ENCODE results near the gene OTUB1. TPM values are rescaled to one million over a fixed set of nuclear protein-coding genes. Genes with fewer than 3 reads are reported as not detected.

The OTUB1 gene
- total RNA-seq, 2 donors from 2014 or later = 87.7 to 95.1 TPM

GRCh38 chr11:63993100-63993499, 6.9 kb downstream of the OTUB1 start:
- no peak for DNase-seq
- Mint-ChIP-seq H3K4me1 (peaks cover 2% of the 10 kb centered on the region), H3K9me3 (no peaks in the 10 kb centered on the region), H3K36me3 (ENCODE audit: low read depth) (peaks cover 73% of the 10 kb centered on the region), H3K27ac (no peak overlapping the region), H3K27me3 (ENCODE audit: insufficient read depth) (no peaks in the 10 kb centered on the region), H3K4me3 (no peak overlapping the region)
- H3K36me3 ChIP-seq (ENCODE audit: control insufficient read depth, insufficient read depth, low read length) = peaks cover 68% of the 10 kb centered on the region
- H3K9me3 ChIP-seq (ENCODE audit: control insufficient read depth, low read length) = no peaks in the 10 kb centered on the region
- no peaks in the 10 kb centered on the region for H3K27me3 ChIP-seq (ENCODE audit: control insufficient read depth, insufficient read depth, low read length, poor library complexity, severe bottlenecking)
- no peak overlapping the region for H3K27ac ChIP-seq (ENCODE audit: low read depth, low read length)
- 94 to 98% methylated on average over 5 of the region's 5 CpGs for WGBS, 2 experiments (ENCODE audit: insufficient coverage in 1 of 2, insufficient read length in 1 of 2)
- no peak for TF ChIP-seq CTCF (conservative IDR thresholded peaks at IDR 0.05)
- no peak overlapping the region for H3K9ac ChIP-seq (ENCODE audit: extremely low read depth, low read length, poor library complexity, severe bottlenecking)
- no peaks in the 10 kb centered on the region for H3K4me1 ChIP-seq (ENCODE audit: control insufficient read depth, insufficient read depth, low read length)
- H3K4me3 ChIP-seq (ENCODE audit: low read length) = no peak overlapping the region

GRCh38 chr11:63993993-63994392, 7.8 kb downstream of the OTUB1 start:
- no peak overlapping the region for H3K9ac ChIP-seq (ENCODE audit: extremely low read depth, low read length, poor library complexity, severe bottlenecking)
- H3K9me3 ChIP-seq (ENCODE audit: control insufficient read depth, low read length) = no peaks in the 10 kb centered on the region
- no peak for TF ChIP-seq CTCF (conservative IDR thresholded peaks at IDR 0.05)
- H3K4me1 ChIP-seq (ENCODE audit: control insufficient read depth, insufficient read depth, low read length) = no peaks in the 10 kb centered on the region
- H3K36me3 Mint-ChIP-seq (ENCODE audit: low read depth) = peaks cover 70% of the 10 kb centered on the region
- no peaks in the 10 kb centered on the region for H3K27me3 ChIP-seq (ENCODE audit: control insufficient read depth, insufficient read depth, low read length, poor library complexity, severe bottlenecking)
- no peaks in the 10 kb centered on the region for H3K9me3 Mint-ChIP-seq
- no peak for DNase-seq
- no peak overlapping the region for H3K27ac Mint-ChIP-seq
- no peak overlapping the region for H3K4me3 Mint-ChIP-seq
- no peak overlapping the region for H3K27ac ChIP-seq (ENCODE audit: low read depth, low read length)
- H3K4me1 Mint-ChIP-seq = peaks cover 4% of the 10 kb centered on the region
- peaks cover 60% of the 10 kb centered on the region for H3K36me3 ChIP-seq (ENCODE audit: control insufficient read depth, insufficient read depth, low read length)
- H3K27me3 Mint-ChIP-seq (ENCODE audit: insufficient read depth) = no peaks in the 10 kb centered on the region
- H3K4me3 ChIP-seq (ENCODE audit: low read length) = no peak overlapping the region
- 97 to 100% methylated on average over 2 to 6 of the region's 6 CpGs for WGBS, 2 experiments (ENCODE audit: insufficient coverage in 1 of 2, insufficient read length in 1 of 2)

- H3K27ac ChIP-seq (ENCODE audit: low read depth, low read length) = no peak overlapping the region
- H3K27me3 ChIP-seq (ENCODE audit: control insufficient read depth, insufficient read depth, low read length, poor library complexity, severe bottlenecking) = peaks cover 8% of the 10 kb centered on the region
- H3K9ac ChIP-seq (ENCODE audit: extremely low read depth, low read length, poor library complexity, severe bottlenecking) = no peak overlapping the region
- H3K9me3 Mint-ChIP-seq = no peaks in the 10 kb centered on the region
- no peak for DNase-seq
- H3K36me3 Mint-ChIP-seq (ENCODE audit: low read depth) = peaks cover 49% of the 10 kb centered on the region
- peaks cover 4% of the 10 kb centered on the region for H3K4me1 Mint-ChIP-seq
- 95 to 97% methylated on average over 16 to 18 of the region's 18 CpGs for WGBS, 2 experiments (ENCODE audit: insufficient coverage in 1 of 2, insufficient read length in 1 of 2)
- H3K27ac Mint-ChIP-seq = no peak overlapping the region
- no peak overlapping the region for H3K4me3 Mint-ChIP-seq
- peaks cover 9% of the 10 kb centered on the region for H3K27me3 Mint-ChIP-seq (ENCODE audit: insufficient read depth)
- no peaks in the 10 kb centered on the region for H3K9me3 ChIP-seq (ENCODE audit: control insufficient read depth, low read length)
- no peak for TF ChIP-seq CTCF (conservative IDR thresholded peaks at IDR 0.05)
- H3K4me1 ChIP-seq (ENCODE audit: control insufficient read depth, insufficient read depth, low read length) = no peaks in the 10 kb centered on the region
- no peak overlapping the region for H3K4me3 ChIP-seq (ENCODE audit: low read length)
- H3K36me3 ChIP-seq (ENCODE audit: control insufficient read depth, insufficient read depth, low read length) = peaks cover 40% of the 10 kb centered on the region
These were observed 10.3 kb downstream of the OTUB1 start for GRCh38 chr11:63996512-63996911.
